T1000 (cell line): ENCODE data around the gene TRPM5.

ENCODE experiments used
- DNase-seq: peaks from one replicate; lab custom pipeline; 2025; ENCODE audit warnings: mixed read lengths; lab: John Stamatoyannopoulos, UW

The TRPM5 gene

GRCh38 chr11:2471048-2471803 lies 26.9 kb upstream of the TRPM5 start:
- DNase-seq = no peak

- DNase-seq = no peak
These were observed 26.2 kb upstream of the TRPM5 start for GRCh38 chr11:2470495-2470894.

GRCh38 chr11:2468363-2469235 lies 24.3 kb upstream of the TRPM5 start:
- DNase-seq = no peak

GRCh38 chr11:2467695-2468055 lies 23.4 kb upstream of the TRPM5 start:
- DNase-seq = no peak

- no peak for DNase-seq
These were observed 22.8 kb upstream of the TRPM5 start for GRCh38 chr11:2466869-2467694.

GRCh38 chr11:2466069-2466801 lies 21.9 kb upstream of the TRPM5 start:
- DNase-seq = no peak

GRCh38 chr11:2465202-2466068 lies 21.1 kb upstream of the TRPM5 start:
- DNase-seq = no peak

- no peak for DNase-seq
These were observed 20.3 kb upstream of the TRPM5 start for GRCh38 chr11:2464451-2465165.

- no peak for DNase-seq
These were observed 19.5 kb upstream of the TRPM5 start for GRCh38 chr11:2463766-2464277.

- no peak for DNase-seq
These were observed 18.9 kb upstream of the TRPM5 start for GRCh38 chr11:2462986-2463765.

GRCh38 chr11:2462543-2462985 lies 18.2 kb upstream of the TRPM5 start:
- no peak for DNase-seq

- no peak for DNase-seq
These were observed 17.7 kb upstream of the TRPM5 start for GRCh38 chr11:2461956-2462542.

- no peak for DNase-seq
These were observed 17.1 kb upstream of the TRPM5 start for GRCh38 chr11:2461253-2461955.

- DNase-seq = no peak
These were observed 16.4 kb upstream of the TRPM5 start for GRCh38 chr11:2460540-2461252.

- no peak for DNase-seq
These were observed 15.7 kb upstream of the TRPM5 start for GRCh38 chr11:2459796-2460531.

GRCh38 chr11:2459016-2459725 lies 14.9 kb upstream of the TRPM5 start:
- no peak for DNase-seq
